Activated T-cell treated with anti-CD3 and anti-CD28 coated beads, Interleukin-2, amount 50 U/mL, for 72 hours (primary cell): Measurements from ENCODE around the gene PGP. TPM values are rescaled to one million over a fixed set of nuclear protein-coding genes. Genes with fewer than 3 reads are reported as not detected.

Experiments used
- ATAC-seq, 2 donors: fragments of 150-1000 bp; cut with Tn5 transposase; replicated peaks in 1 of 2; 2 replicates each; pipeline ENCODE4 v1.10.0; 2021; ENCODE audit warnings: moderate library complexity in 2 of 2, mild to moderate bottlenecking in 1 of 2
- DNase-seq, 2 donors: peaks; one replicate each; pipeline ENCODE4 v3.0.0; 2021 to 2022; ENCODE audit warnings: mixed read lengths in 1 of 2
- H3K27ac Mint-ChIP-seq: one replicate; pipeline ENCODE4 v1.8.0; 2022; ENCODE audit warnings: mild to moderate bottlenecking, moderate library complexity, mixed read lengths
- H3K27me3 Mint-ChIP-seq: one replicate; pipeline ENCODE4 v1.8.0; 2022; ENCODE audit warnings: low read depth, mixed read lengths
- H3K36me3 Mint-ChIP-seq, 2 donors: one replicate each; pipeline ENCODE4 v1.8.0; 2022; ENCODE audit warnings: mixed read lengths in 2 of 2, mild to moderate bottlenecking in 1 of 2; ENCODE audit not compliant: insufficient read depth in 2 of 2
- H3K4me1 Mint-ChIP-seq: one replicate; pipeline ENCODE4 v1.8.0; 2022; ENCODE audit warnings: low read depth, mixed read lengths
- H3K4me3 Mint-ChIP-seq, 2 donors: one replicate each; pipeline ENCODE4 v1.8.0; 2022; ENCODE audit warnings: mild to moderate bottlenecking in 2 of 2, mixed read lengths in 2 of 2, moderate library complexity in 2 of 2
- H3K9me3 Mint-ChIP-seq, 2 donors: one replicate each; pipeline ENCODE4 v1.8.0; 2022; ENCODE audit warnings: mixed read lengths in 2 of 2
- total RNA-seq, 2 donors: library from RNA; stranded (reverse); gene quantifications; one replicate each; pipeline ENCODE4 v1.2.3, GENCODE V29; 2022

Gene PGP
- total RNA-seq, 2 donors from 2014 or later: 12.1 to 12.6 TPM

- H3K9me3 Mint-ChIP-seq: no peaks in the 10 kb centered on the region
These were observed 28.1 kb downstream of the PGP start for GRCh38 chr16:2186505-2186904.

GRCh38 chr16:2186064-2186463 lies 28.6 kb downstream of the PGP start:
- no peaks in the 10 kb centered on the region for H3K9me3 Mint-ChIP-seq
- H3K27me3 Mint-ChIP-seq: no peaks in the 10 kb centered on the region
- no peaks in the 10 kb centered on the region for H3K36me3 Mint-ChIP-seq
- no peaks in the 10 kb centered on the region for H3K4me1 Mint-ChIP-seq
- H3K27ac Mint-ChIP-seq: no peak overlapping the region
- no peak for ATAC-seq
- no peak for DNase-seq
- H3K4me3 Mint-ChIP-seq: no peak overlapping the region

More at GRCh38 chr16:2186505-2186904, 28.1 kb downstream of the PGP start:
- no peaks in the 10 kb centered on the region for H3K36me3 Mint-ChIP-seq
- H3K27ac Mint-ChIP-seq: no peak overlapping the region
- no peaks in the 10 kb centered on the region for H3K27me3 Mint-ChIP-seq
- no peak overlapping the region for H3K4me3 Mint-ChIP-seq
- ATAC-seq: no peak
- no peaks in the 10 kb centered on the region for H3K4me1 Mint-ChIP-seq
- DNase-seq: no peak

- Mint-ChIP-seq H3K36me3 (no peaks in the 10 kb centered on the region), H3K27me3 (no peaks in the 10 kb centered on the region), H3K9me3 (no peaks in the 10 kb centered on the region), H3K4me3 (no peak overlapping the region), H3K4me1 (no peaks in the 10 kb centered on the region), H3K27ac (no peak overlapping the region)
- no peak for ATAC-seq
- DNase-seq: no peak
These were observed 29.7 kb downstream of the PGP start for GRCh38 chr16:2184962-2185361.

GRCh38 chr16:2184346-2184745 lies 30.3 kb downstream of the PGP start:
- DNase-seq (no peak), ATAC-seq (peak in 1 of 2 donors; percentile 14)
- H3K4me3 Mint-ChIP-seq: no peak overlapping the region
- H3K36me3 Mint-ChIP-seq: no peaks in the 10 kb centered on the region
- H3K27me3 Mint-ChIP-seq: no peaks in the 10 kb centered on the region
- no peaks in the 10 kb centered on the region for H3K4me1 Mint-ChIP-seq
- H3K27ac Mint-ChIP-seq: no peak overlapping the region
- no peaks in the 10 kb centered on the region for H3K9me3 Mint-ChIP-seq

GRCh38 chr16:2183671-2184070 lies 31.0 kb downstream of the PGP start:
- Mint-ChIP-seq H3K4me1 (no peaks in the 10 kb centered on the region), H3K27ac (no peak overlapping the region), H3K27me3 (no peaks in the 10 kb centered on the region), H3K9me3 (no peaks in the 10 kb centered on the region), H3K4me3 (no peak overlapping the region), H3K36me3 (no peaks in the 10 kb centered on the region)
- no peak for ATAC-seq
- no peak for DNase-seq

GRCh38 chr16:2181952-2182351 lies 32.7 kb downstream of the PGP start:
- no peak for ATAC-seq
- Mint-ChIP-seq H3K4me1 (no peaks in the 10 kb centered on the region), H3K36me3 (no peaks in the 10 kb centered on the region), H3K27me3 (no peaks in the 10 kb centered on the region), H3K4me3 (no peak overlapping the region), H3K27ac (no peak overlapping the region), H3K9me3 (no peaks in the 10 kb centered on the region)
- DNase-seq: no peak

GRCh38 chr16:2180962-2181923 lies 33.4 kb downstream of the PGP start:
- no peaks in the 10 kb centered on the region for H3K36me3 Mint-ChIP-seq
- H3K27me3 Mint-ChIP-seq: no peaks in the 10 kb centered on the region
- ATAC-seq (no peak), DNase-seq (no peak)
- H3K4me3 Mint-ChIP-seq: no peak overlapping the region
- H3K9me3 Mint-ChIP-seq: no peaks in the 10 kb centered on the region
- H3K4me1 Mint-ChIP-seq: no peaks in the 10 kb centered on the region
- H3K27ac Mint-ChIP-seq: no peak overlapping the region

GRCh38 chr16:2180461-2180860 lies 34.2 kb downstream of the PGP start:
- ATAC-seq (no peak), DNase-seq (no peak)
- H3K9me3 Mint-ChIP-seq: no peaks in the 10 kb centered on the region
- H3K4me3 Mint-ChIP-seq: no peak overlapping the region
- no peak overlapping the region for H3K27ac Mint-ChIP-seq
- peaks cover 0 to 3% of the 10 kb centered on the region in 2 donors for H3K36me3 Mint-ChIP-seq
- no peaks in the 10 kb centered on the region for H3K4me1 Mint-ChIP-seq
- H3K27me3 Mint-ChIP-seq: no peaks in the 10 kb centered on the region

- no peak for ATAC-seq
- no peak for DNase-seq
- Mint-ChIP-seq H3K27me3 (no peaks in the 10 kb centered on the region), H3K27ac (no peak overlapping the region), H3K4me3 (no peak overlapping the region), H3K9me3 (no peaks in the 10 kb centered on the region), H3K4me1 (no peaks in the 10 kb centered on the region), H3K36me3 (peaks cover 0 to 3% of the 10 kb centered on the region in 2 donors)
These were observed 35.1 kb downstream of the PGP start for GRCh38 chr16:2179576-2179975.

GRCh38 chr16:2179107-2179501 lies 35.5 kb downstream of the PGP start:
- no peak overlapping the region for H3K4me3 Mint-ChIP-seq
- ATAC-seq (no peak), DNase-seq (no peak)
- H3K27me3 Mint-ChIP-seq: no peaks in the 10 kb centered on the region
- H3K4me1 Mint-ChIP-seq: no peaks in the 10 kb centered on the region
- H3K27ac Mint-ChIP-seq: no peak overlapping the region
- H3K36me3 Mint-ChIP-seq: peaks cover 0 to 3% of the 10 kb centered on the region in 2 donors
- H3K9me3 Mint-ChIP-seq: no peaks in the 10 kb centered on the region

GRCh38 chr16:2178321-2179106 lies 36.1 kb downstream of the PGP start:
- ATAC-seq: peak; percentile 51 to 62
- H3K27me3 Mint-ChIP-seq: no peaks in the 10 kb centered on the region
- no peaks in the 10 kb centered on the region for H3K9me3 Mint-ChIP-seq
- H3K4me3 Mint-ChIP-seq: no peak overlapping the region
- H3K36me3 Mint-ChIP-seq: peaks cover 0 to 3% of the 10 kb centered on the region in 2 donors
- DNase-seq: peak; percentile 36 to 44
- H3K4me1 Mint-ChIP-seq: no peaks in the 10 kb centered on the region
- H3K27ac Mint-ChIP-seq: no peak overlapping the region

- H3K27ac Mint-ChIP-seq: no peak overlapping the region
- no peak for ATAC-seq
- H3K9me3 Mint-ChIP-seq: no peaks in the 10 kb centered on the region
These were observed 37.1 kb downstream of the PGP start for GRCh38 chr16:2177561-2177960.

GRCh38 chr16:2177101-2177500 lies 37.5 kb downstream of the PGP start:
- Mint-ChIP-seq H3K27me3 (no peaks in the 10 kb centered on the region), H3K4me1 (no peaks in the 10 kb centered on the region), H3K36me3 (peaks cover 0 to 4% of the 10 kb centered on the region in 2 donors), H3K27ac (no peak overlapping the region), H3K4me3 (no peak overlapping the region), H3K9me3 (no peaks in the 10 kb centered on the region)
- ATAC-seq (no peak), DNase-seq (no peak)

More at GRCh38 chr16:2177561-2177960, 37.1 kb downstream of the PGP start:
- Mint-ChIP-seq H3K36me3 (peaks cover 0 to 4% of the 10 kb centered on the region in 2 donors), H3K4me1 (no peaks in the 10 kb centered on the region), H3K4me3 (no peak overlapping the region), H3K27me3 (no peaks in the 10 kb centered on the region)
- no peak for DNase-seq
